ENCODE measurements around the gene GSDMA.

The GSDMA gene

GRCh38 chr17:39972271-39972670, 9.5 kb downstream of the GSDMA start:
- no peaks in the 10 kb centered on the region for H4K20me1 ChIP-seq
- TF ChIP-seq Cebpa-rat (IDR thresholded peaks at IDR 0.05): no peak
- H3K27ac ChIP-seq: no peak overlapping the region
- no peak overlapping the region for H3K4me3 ChIP-seq
- H3K4me2 ChIP-seq: no peak overlapping the region
- no peaks in the 10 kb centered on the region for H3K36me3 ChIP-seq
- H3K9me3 ChIP-seq: no peaks in the 10 kb centered on the region
- no peak overlapping the region for H3K9ac ChIP-seq
- no peaks in the 10 kb centered on the region for H3K27me3 ChIP-seq
- H3K4me1 ChIP-seq: 0 out of 2 replicates have a peak, but pooled peaks cover 4% of the 10 kb centered on the region

- Histone ChIP-seq H3K4me2 (no peak overlapping the region), H3K27me3 (no peaks in the 10 kb centered on the region), H3K36me3 (no peaks in the 10 kb centered on the region), H3K9ac (no peak overlapping the region), H3K4me3 (no peak overlapping the region), H3K4me1 (0 out of 2 replicates have a peak, but pooled peaks cover 4% of the 10 kb centered on the region), H4K20me1 (no peaks in the 10 kb centered on the region), H3K9me3 (no peaks in the 10 kb centered on the region), H3K27ac (no peak overlapping the region)
- TF ChIP-seq Cebpa-rat (IDR thresholded peaks at IDR 0.05): no peak
Measured at GRCh38 chr17:39973496-39973895, 10.7 kb downstream of the GSDMA start.

GRCh38 chr17:39974433-39974832, 11.6 kb downstream of the GSDMA start:
- H3K9ac ChIP-seq: no peak overlapping the region
- H3K27ac ChIP-seq: no peak overlapping the region
- TF ChIP-seq Cebpa-rat (IDR thresholded peaks at IDR 0.05): no peak
- H3K4me2 ChIP-seq: no peak overlapping the region
- H3K36me3 ChIP-seq: no peaks in the 10 kb centered on the region
- no peaks in the 10 kb centered on the region for H3K9me3 ChIP-seq
- peaks cover 8% of the 10 kb centered on the region for H3K4me1 ChIP-seq
- no peaks in the 10 kb centered on the region for H4K20me1 ChIP-seq
- no peaks in the 10 kb centered on the region for H3K27me3 ChIP-seq
- H3K4me3 ChIP-seq: no peak overlapping the region

GRCh38 chr17:39975801-39976200, 13.0 kb downstream of the GSDMA start:
- H3K27me3 ChIP-seq: no peaks in the 10 kb centered on the region
- H3K4me1 ChIP-seq: peaks cover 14% of the 10 kb centered on the region
- no peak for TF ChIP-seq Cebpa-rat (IDR thresholded peaks at IDR 0.05)
- no peak overlapping the region for H3K4me3 ChIP-seq
- H3K9me3 ChIP-seq: no peaks in the 10 kb centered on the region
- no peaks in the 10 kb centered on the region for H3K36me3 ChIP-seq
- H4K20me1 ChIP-seq: peaks cover under 1% of the 10 kb centered on the region
- no peak overlapping the region for H3K27ac ChIP-seq
- no peak overlapping the region for H3K4me2 ChIP-seq
- H3K9ac ChIP-seq: no peak overlapping the region

- no peak for TF ChIP-seq Cebpa-rat (IDR thresholded peaks at IDR 0.05)
- Histone ChIP-seq H3K27ac (no peak overlapping the region), H3K4me2 (peak overlapping the region; percentile 78), H3K36me3 (peaks cover 11% of the 10 kb centered on the region), H3K4me1 (peaks cover 31% of the 10 kb centered on the region), H4K20me1 (peaks cover 34% of the 10 kb centered on the region), H3K4me3 (no peak overlapping the region), H3K27me3 (no peaks in the 10 kb centered on the region), H3K9me3 (no peaks in the 10 kb centered on the region), H3K9ac (no peak overlapping the region)
Measured at GRCh38 chr17:39979016-39979670, 16.3 kb downstream of the GSDMA start.

- Histone ChIP-seq H3K9ac (peak overlapping the region; percentile 78), H4K20me1 (peaks cover 42% of the 10 kb centered on the region), H3K4me2 (peak overlapping the region; percentile 78), H3K4me1 (peaks cover 31% of the 10 kb centered on the region), H3K9me3 (no peaks in the 10 kb centered on the region), H3K27me3 (no peaks in the 10 kb centered on the region), H3K36me3 (peaks cover 19% of the 10 kb centered on the region), H3K27ac (peak overlapping the region; percentile 99), H3K4me3 (peak overlapping the region; percentile 98)
- peak; percentile 26; the same call in 1 of the 2 replicates for TF ChIP-seq Cebpa-rat (IDR thresholded peaks at IDR 0.05)
Measured at GRCh38 chr17:39979893-39980350, 17.1 kb downstream of the GSDMA start.

GRCh38 chr17:39980351-39981206, 17.8 kb downstream of the GSDMA start, which contains the start of gene PSMD3:
Gene PSMD3, plus strand, starts transcription at chr17:39980807. Its CDS starts 164 bp downstream, at chr17:39980971.
- peak within 1 kb of the TSS; percentile 98 for H3K4me3 ChIP-seq
- H3K27me3 ChIP-seq: no peaks in the 10 kb centered on the region
- no peaks in the 10 kb centered on the region for H3K9me3 ChIP-seq
- H3K9ac ChIP-seq: peak within 1 kb of the TSS; percentile 99
- peak within 1 kb of the TSS; percentile 99 for H3K27ac ChIP-seq
- peaks cover 27% of the 10 kb centered on the region for H3K4me1 ChIP-seq
- H4K20me1 ChIP-seq: peaks cover 48% of the 10 kb centered on the region
- H3K36me3 ChIP-seq: peaks cover 26% of the 10 kb centered on the region
- H3K4me2 ChIP-seq: peak within 1 kb of the TSS; percentile 93
- no peak for TF ChIP-seq Cebpa-rat (IDR thresholded peaks at IDR 0.05)

GRCh38 chr17:39981207-39981741, 18.5 kb downstream of the GSDMA start:
- Histone ChIP-seq H3K4me3 (peak overlapping the region; percentile 98), H3K9me3 (no peaks in the 10 kb centered on the region), H3K4me1 (peaks cover 27% of the 10 kb centered on the region), H3K36me3 (peaks cover 33% of the 10 kb centered on the region), H3K27ac (peak overlapping the region; percentile 99), H3K4me2 (peak overlapping the region; percentile 93), H3K9ac (peak overlapping the region; percentile 99), H3K27me3 (no peaks in the 10 kb centered on the region), H4K20me1 (peaks cover 54% of the 10 kb centered on the region)
- no peak for TF ChIP-seq Cebpa-rat (IDR thresholded peaks at IDR 0.05)

- no peak for TF ChIP-seq Cebpa-rat (IDR thresholded peaks at IDR 0.05)
- Histone ChIP-seq H4K20me1 (peaks cover 60% of the 10 kb centered on the region), H3K4me3 (peak overlapping the region; percentile 98), H3K27me3 (no peaks in the 10 kb centered on the region), H3K4me1 (peaks cover 27% of the 10 kb centered on the region), H3K9ac (peak overlapping the region; percentile 99), H3K4me2 (peak overlapping the region; percentile 93), H3K9me3 (no peaks in the 10 kb centered on the region), H3K27ac (peak overlapping the region; percentile 99), H3K36me3 (peaks cover 39% of the 10 kb centered on the region)
Measured at GRCh38 chr17:39981766-39982375, 19.1 kb downstream of the GSDMA start.

Measured in BLaER1 (cell line).